Stimulated activated memory B cell treated with anti-CD40 and anti-IgM and Interleukin-4, amounts not matched to agents 10 μg/mL and 1 μg/mL and 100 μg/mL, for 72 hours (primary cell): ENCODE measurements around the gene VDR.

ENCODE experiments used
- ATAC-seq: fragments of 150-1000 bp; cut with Tn5 transposase; 2 replicates; pipeline ENCODE4 v1.10.0; 2021
- H3K27ac Mint-ChIP-seq: one replicate; pipeline ENCODE4 v1.8.0; 2022; ENCODE audit warnings: mild to moderate bottlenecking, mixed read lengths
- H3K27me3 Mint-ChIP-seq: one replicate; pipeline ENCODE4 v1.8.0; 2022; ENCODE audit warnings: mixed read lengths
- H3K36me3 Mint-ChIP-seq: one replicate; pipeline ENCODE4 v1.8.0; 2022; ENCODE audit warnings: mixed read lengths
- H3K4me1 Mint-ChIP-seq: one replicate; pipeline ENCODE4 v1.8.0; 2022; ENCODE audit warnings: mixed read lengths
- H3K4me3 Mint-ChIP-seq: one replicate; pipeline ENCODE4 v1.8.0; 2022; ENCODE audit warnings: mild to moderate bottlenecking, moderate library complexity, mixed read lengths
- H3K9me3 Mint-ChIP-seq: one replicate; pipeline ENCODE4 v1.8.0; 2022; ENCODE audit warnings: mixed read lengths

VDR gene

GRCh38 chr12:47907851-47908454 is 3.2 kb upstream of the VDR start:
- Mint-ChIP-seq H3K36me3 (no peaks in the 10 kb centered on the region), H3K4me3 (no peak overlapping the region), H3K9me3 (no peaks in the 10 kb centered on the region), H3K4me1 (peaks cover 18% of the 10 kb centered on the region), H3K27me3 (no peaks in the 10 kb centered on the region), H3K27ac (no peak overlapping the region)
- ATAC-seq, result no peak

DNA sequence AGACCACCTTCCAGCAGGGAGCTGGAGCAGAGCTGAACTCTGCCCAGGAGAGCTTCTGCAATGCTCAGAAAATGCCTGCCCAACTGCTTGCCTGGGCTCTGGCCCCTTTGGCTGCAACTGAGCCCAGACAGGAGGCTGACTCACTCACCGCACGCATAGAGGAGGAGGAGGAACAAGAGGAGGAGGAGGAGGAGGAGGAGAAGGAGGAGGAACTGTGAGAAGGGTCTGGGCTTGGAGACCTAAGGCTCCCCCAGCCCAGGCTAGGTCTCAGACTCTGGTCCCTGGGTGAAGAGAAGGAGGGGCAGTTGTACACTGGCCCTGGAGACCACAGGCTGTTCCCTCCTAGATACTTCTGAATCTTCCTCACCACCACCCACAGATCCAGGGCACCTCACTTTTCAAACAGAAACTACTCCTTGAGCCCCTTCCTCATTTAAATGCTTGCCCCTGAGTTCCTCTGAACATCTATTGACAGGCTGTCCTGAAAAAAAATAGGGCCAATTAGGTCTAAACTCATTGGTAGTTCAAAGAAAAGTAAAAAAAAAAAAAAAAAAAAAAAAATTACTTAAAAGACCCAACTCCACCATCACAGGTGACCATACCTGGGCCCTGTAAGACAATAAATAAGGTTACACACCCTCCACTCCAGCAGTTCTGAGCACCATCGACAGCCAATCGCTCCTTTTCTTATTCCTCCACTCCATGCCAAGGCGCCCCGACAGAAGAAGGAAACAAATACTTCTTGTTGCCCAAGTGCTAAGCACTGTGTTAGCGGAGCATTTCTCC is 674 bp downstream of the VDR start:
- Mint-ChIP-seq H3K27me3 (peaks cover 23% of the 10 kb centered on the region), H3K9me3 (no peaks in the 10 kb centered on the region), H3K36me3 (peaks cover 7% of the 10 kb centered on the region), H3K27ac (peak overlapping the region; percentile 16), H3K4me1 (peaks cover 40% of the 10 kb centered on the region), H3K4me3 (peak overlapping the region; percentile 77)
- ATAC-seq, result peak; percentile 28

GRCh38 chr12:47903151-47903611 is 1.6 kb downstream of the VDR start:
- ATAC-seq, result peak; percentile 1
- Mint-ChIP-seq H3K27me3 (peaks cover 31% of the 10 kb centered on the region), H3K4me3 (peak overlapping the region; percentile 77), H3K36me3 (peaks cover 13% of the 10 kb centered on the region), H3K27ac (peak overlapping the region; percentile 16), H3K4me1 (peaks cover 40% of the 10 kb centered on the region), H3K9me3 (no peaks in the 10 kb centered on the region)

DNA sequence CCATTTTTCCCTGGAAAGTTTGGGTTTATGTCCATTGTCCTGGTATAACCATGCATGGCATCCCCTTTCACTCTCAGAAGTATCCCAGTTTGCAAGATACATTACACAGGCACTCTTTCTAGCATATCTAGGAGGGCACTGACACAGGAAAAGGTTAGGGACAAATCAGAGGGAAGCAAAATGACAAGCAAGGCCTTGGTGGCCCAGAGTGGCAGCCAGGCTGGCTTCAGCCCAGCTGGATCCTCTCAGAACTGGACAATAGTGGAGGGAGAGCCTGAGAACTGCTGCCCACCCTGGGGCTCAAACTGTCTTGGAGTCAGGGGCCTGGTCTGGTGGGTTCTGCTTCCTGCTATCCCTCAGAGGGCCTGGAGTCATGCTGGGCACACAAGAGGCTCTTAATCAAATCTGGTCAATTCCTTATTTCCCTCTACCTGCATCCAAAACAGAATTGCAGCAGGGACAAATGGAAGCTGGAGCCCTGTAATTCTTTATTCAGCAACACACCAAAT is 2.6 kb downstream of the VDR start:
- Mint-ChIP-seq H3K27ac (no peak overlapping the region), H3K9me3 (no peaks in the 10 kb centered on the region), H3K4me3 (peak overlapping the region; percentile 77), H3K4me1 (peaks cover 40% of the 10 kb centered on the region), H3K36me3 (peaks cover 19% of the 10 kb centered on the region), H3K27me3 (peaks cover 40% of the 10 kb centered on the region)
- ATAC-seq, result no peak

GRCh38 chr12:47901718-47902093 is 3.1 kb downstream of the VDR start:
- peak overlapping the region; percentile 25 for H3K4me3 Mint-ChIP-seq
- H3K9me3 Mint-ChIP-seq, result no peaks in the 10 kb centered on the region
- no peak for ATAC-seq
- H3K27ac Mint-ChIP-seq, result peak overlapping the region; percentile 46
- H3K27me3 Mint-ChIP-seq, result peaks cover 43% of the 10 kb centered on the region
- H3K36me3 Mint-ChIP-seq, result peaks cover 23% of the 10 kb centered on the region
- H3K4me1 Mint-ChIP-seq, result peaks cover 40% of the 10 kb centered on the region

DNA sequence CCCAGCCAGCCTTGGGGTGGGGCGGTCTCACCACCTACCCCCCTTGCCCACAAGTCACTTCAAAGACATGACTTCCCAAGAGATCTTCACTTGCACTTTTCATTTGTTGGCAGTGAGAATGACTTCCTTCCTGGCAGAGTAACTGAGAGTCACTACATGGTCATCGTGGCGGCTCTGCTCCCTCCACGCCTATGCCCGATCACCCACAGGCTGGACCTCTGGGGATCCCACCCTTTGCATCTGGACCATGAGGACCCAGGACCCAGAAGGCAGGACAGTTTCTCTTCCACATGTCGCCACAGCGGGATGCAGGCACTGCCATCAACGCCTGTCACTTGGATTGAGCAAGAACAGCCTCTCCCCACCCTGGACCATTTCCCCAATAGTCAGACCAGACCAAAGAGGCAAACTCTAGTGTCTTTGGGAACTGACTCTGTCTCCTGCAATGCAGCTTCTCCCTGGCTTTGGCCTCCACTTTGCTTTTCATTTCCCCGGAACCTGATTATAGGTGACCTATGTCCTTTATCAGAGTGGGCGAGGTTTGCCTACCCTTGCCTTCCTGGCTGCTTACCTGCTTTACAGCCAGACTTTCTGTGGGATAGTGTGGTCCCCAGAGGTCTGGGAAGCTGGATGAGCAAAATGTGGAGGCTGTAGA is 3.6 kb downstream of the VDR start:
- peaks cover 40% of the 10 kb centered on the region for H3K4me1 Mint-ChIP-seq
- peak overlapping the region; percentile 25 for H3K4me3 Mint-ChIP-seq
- H3K27ac Mint-ChIP-seq, result peak overlapping the region; percentile 46
- no peaks in the 10 kb centered on the region for H3K9me3 Mint-ChIP-seq
- H3K36me3 Mint-ChIP-seq, result peaks cover 23% of the 10 kb centered on the region
- peaks cover 44% of the 10 kb centered on the region for H3K27me3 Mint-ChIP-seq
- no peak for ATAC-seq

GRCh38 chr12:47900131-47901062 is 4.4 kb downstream of the VDR start:
- ATAC-seq, result peak; percentile 29
- Mint-ChIP-seq H3K4me1 (peaks cover 46% of the 10 kb centered on the region), H3K27me3 (peaks cover 52% of the 10 kb centered on the region), H3K36me3 (peaks cover 29% of the 10 kb centered on the region), H3K27ac (no peak overlapping the region), H3K9me3 (no peaks in the 10 kb centered on the region), H3K4me3 (no peak overlapping the region)

- Mint-ChIP-seq H3K27ac (no peak overlapping the region), H3K36me3 (peaks cover 29% of the 10 kb centered on the region), H3K4me1 (peaks cover 45% of the 10 kb centered on the region), H3K4me3 (no peak overlapping the region), H3K9me3 (no peaks in the 10 kb centered on the region), H3K27me3 (peaks cover 59% of the 10 kb centered on the region)
- ATAC-seq, result no peak
Observed at GRCh38 chr12:47899466-47899865, 5.3 kb downstream of the VDR start.

- Mint-ChIP-seq H3K36me3 (peaks cover 40% of the 10 kb centered on the region), H3K4me1 (peaks cover 34% of the 10 kb centered on the region), H3K27me3 (peaks cover 65% of the 10 kb centered on the region), H3K9me3 (no peaks in the 10 kb centered on the region), H3K27ac (no peak overlapping the region), H3K4me3 (no peak overlapping the region)
- no peak for ATAC-seq
Observed at GRCh38 chr12:47896633-47897032, 8.2 kb downstream of the VDR start.

- no peak for ATAC-seq
Observed at GRCh38 chr12:47896022-47896421, 8.8 kb downstream of the VDR start.

GRCh38 chr12:47894652-47895051 is 10.1 kb downstream of the VDR start:
- Mint-ChIP-seq H3K4me3 (no peak overlapping the region), H3K4me1 (peaks cover 22% of the 10 kb centered on the region), H3K9me3 (no peaks in the 10 kb centered on the region), H3K27me3 (peaks cover 48% of the 10 kb centered on the region), H3K27ac (peak overlapping the region; percentile 7), H3K36me3 (peaks cover 42% of the 10 kb centered on the region)
- ATAC-seq, result no peak

More at GRCh38 chr12:47896022-47896421, 8.8 kb downstream of the VDR start:
- no peak overlapping the region for H3K27ac Mint-ChIP-seq
- peaks cover 58% of the 10 kb centered on the region for H3K27me3 Mint-ChIP-seq
- H3K4me1 Mint-ChIP-seq, result peaks cover 28% of the 10 kb centered on the region
- no peaks in the 10 kb centered on the region for H3K9me3 Mint-ChIP-seq
- no peak overlapping the region for H3K4me3 Mint-ChIP-seq
- H3K36me3 Mint-ChIP-seq, result peaks cover 35% of the 10 kb centered on the region

DNA sequence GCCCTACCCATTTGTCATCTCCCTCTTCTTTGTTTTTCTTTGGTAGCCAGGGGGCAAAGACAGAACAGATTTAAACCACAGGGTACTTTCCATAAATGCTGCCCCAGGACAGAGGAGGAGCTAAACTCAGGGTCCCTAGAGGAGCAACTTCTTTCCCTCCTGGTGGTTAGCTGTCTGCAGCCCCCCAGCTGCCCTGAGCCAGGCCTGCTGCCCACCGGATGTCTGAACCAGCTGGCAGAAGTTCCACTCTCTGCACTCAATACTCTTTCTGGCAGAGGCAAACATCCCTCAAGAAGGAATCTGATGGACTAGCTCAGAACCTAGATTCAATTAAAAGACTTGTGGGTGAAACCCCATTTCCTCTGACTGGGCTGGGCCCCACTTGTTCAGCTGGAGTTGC is 10.7 kb downstream of the VDR start:
- H3K4me1 Mint-ChIP-seq, result peaks cover 27% of the 10 kb centered on the region
- peaks cover 45% of the 10 kb centered on the region for H3K27me3 Mint-ChIP-seq
- H3K9me3 Mint-ChIP-seq, result no peaks in the 10 kb centered on the region
- H3K36me3 Mint-ChIP-seq, result peaks cover 42% of the 10 kb centered on the region
- ATAC-seq, result peak; percentile 71
- H3K27ac Mint-ChIP-seq, result peak overlapping the region; percentile 7
- H3K4me3 Mint-ChIP-seq, result no peak overlapping the region

- ATAC-seq, result no peak
- peaks cover 34% of the 10 kb centered on the region for H3K27me3 Mint-ChIP-seq
- no peaks in the 10 kb centered on the region for H3K9me3 Mint-ChIP-seq
- H3K36me3 Mint-ChIP-seq, result peaks cover 37% of the 10 kb centered on the region
- peaks cover 38% of the 10 kb centered on the region for H3K4me1 Mint-ChIP-seq
- H3K4me3 Mint-ChIP-seq, result no peak overlapping the region
- H3K27ac Mint-ChIP-seq, result no peak overlapping the region
Observed at GRCh38 chr12:47892819-47893218, 12.0 kb downstream of the VDR start.

- no peak for ATAC-seq
- Mint-ChIP-seq H3K9me3 (no peaks in the 10 kb centered on the region), H3K36me3 (peaks cover 32% of the 10 kb centered on the region), H3K27ac (no peak overlapping the region), H3K4me3 (no peak overlapping the region), H3K4me1 (peaks cover 44% of the 10 kb centered on the region), H3K27me3 (peaks cover 24% of the 10 kb centered on the region)
Observed at GRCh38 chr12:47891356-47891755, 13.4 kb downstream of the VDR start.
